ENCODE data around the gene ETS2. TPM values are rescaled to one million over a fixed set of nuclear protein-coding genes. Genes with fewer than 3 reads are reported as not detected.

ETS2 gene
- total and polyA plus RNA-seq, 2 donors (not counting 1 experiment from before 2014, with no cell fraction given) = 1.9 to 5.6 TPM

DNA sequence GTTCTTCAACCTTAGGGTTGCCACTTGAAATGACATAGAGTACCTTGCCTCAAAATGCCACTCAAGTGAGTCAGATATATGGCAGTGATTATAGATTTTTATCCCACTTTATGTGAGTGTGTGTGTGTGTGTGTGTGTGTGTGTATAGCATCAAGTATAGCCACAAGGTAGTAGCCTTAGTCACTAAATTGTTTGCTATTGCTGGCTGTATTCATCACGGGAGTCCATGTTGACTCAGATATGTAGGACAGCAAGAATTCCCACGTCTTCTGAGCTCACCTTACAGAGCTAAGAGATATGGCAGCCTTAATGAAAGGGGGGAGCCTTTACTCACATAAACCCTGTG, 9.3 kb downstream of the ETS2 start:
- Histone ChIP-seq H3K79me2 (ENCODE audit: control insufficient read depth, insufficient read depth, low read length) (no peaks in the 10 kb centered on the region), H3K27me3 (replicated peaks in 1 of 4; ENCODE audit: control extremely low read depth in 1 of 4, control insufficient read depth in 3 of 4, insufficient read depth in 4 of 4, low read length in 3 of 4) (no peaks in the 10 kb centered on the region), H3K4me3 (ENCODE audit: control extremely low read depth in 1 of 5, extremely low read depth in 1 of 5, insufficient read depth in 1 of 5, low read depth in 2 of 5, low read length in 4 of 5) (no peak overlapping the region), H4K20me1 (ENCODE audit: control insufficient read depth, insufficient read depth, low read length, poor library complexity, severe bottlenecking) (no peaks in the 10 kb centered on the region), H2AFZ (ENCODE audit: insufficient read depth, low read depth, low read length, poor library complexity, severe bottlenecking) (no peak overlapping the region), H3K9me3 (ENCODE audit: control extremely low read depth in 1 of 3, control insufficient read depth in 2 of 3, insufficient read depth in 1 of 3, low read length in 2 of 3) (peaks cover 0 to 5% (median 4%) of the 10 kb centered on the region in 3 donors), H3K27ac (ENCODE audit: low read length in 2 of 2) (no peak overlapping the region), H3K4me2 (replicated peaks; ENCODE audit: low read depth, low read length, poor library complexity, severe bottlenecking) (no peak overlapping the region), H3K4me1 (ENCODE audit: control insufficient read depth in 2 of 2, insufficient read depth in 2 of 2, low read length in 2 of 2) (no peaks in the 10 kb centered on the region), H3K36me3 (replicated peaks in 1 of 2; ENCODE audit: control extremely low read depth in 1 of 2, control insufficient read depth in 1 of 2, extremely low read depth in 1 of 2, insufficient read depth in 2 of 2, low read length in 1 of 2) (peaks cover 0 to 14% of the 10 kb centered on the region in 2 experiments), H3K9ac (ENCODE audit: low read length) (no peak overlapping the region)
- Mint-ChIP-seq H3K9me3 (ENCODE audit: insufficient read depth) (no peaks in the 10 kb centered on the region), H3K4me3 (no peak overlapping the region), H3K27me3 (no peaks in the 10 kb centered on the region), H3K4me1 (no peaks in the 10 kb centered on the region), H3K27ac (no peak overlapping the region)
- intact Hi-C loops (cut with micrococcal nuclease) = no loop called here
- WGBS (ENCODE audit: insufficient coverage) = no CpG with 5 or more reads among the region's 2 CpGs
- DNase-seq = no peak
- ChIA-PET CTCF (no interaction called here), POLR2A (no interaction called here)
- ATAC-seq (ENCODE audit: low read depth) = no peak
- TF ChIP-seq, protein P1, sequence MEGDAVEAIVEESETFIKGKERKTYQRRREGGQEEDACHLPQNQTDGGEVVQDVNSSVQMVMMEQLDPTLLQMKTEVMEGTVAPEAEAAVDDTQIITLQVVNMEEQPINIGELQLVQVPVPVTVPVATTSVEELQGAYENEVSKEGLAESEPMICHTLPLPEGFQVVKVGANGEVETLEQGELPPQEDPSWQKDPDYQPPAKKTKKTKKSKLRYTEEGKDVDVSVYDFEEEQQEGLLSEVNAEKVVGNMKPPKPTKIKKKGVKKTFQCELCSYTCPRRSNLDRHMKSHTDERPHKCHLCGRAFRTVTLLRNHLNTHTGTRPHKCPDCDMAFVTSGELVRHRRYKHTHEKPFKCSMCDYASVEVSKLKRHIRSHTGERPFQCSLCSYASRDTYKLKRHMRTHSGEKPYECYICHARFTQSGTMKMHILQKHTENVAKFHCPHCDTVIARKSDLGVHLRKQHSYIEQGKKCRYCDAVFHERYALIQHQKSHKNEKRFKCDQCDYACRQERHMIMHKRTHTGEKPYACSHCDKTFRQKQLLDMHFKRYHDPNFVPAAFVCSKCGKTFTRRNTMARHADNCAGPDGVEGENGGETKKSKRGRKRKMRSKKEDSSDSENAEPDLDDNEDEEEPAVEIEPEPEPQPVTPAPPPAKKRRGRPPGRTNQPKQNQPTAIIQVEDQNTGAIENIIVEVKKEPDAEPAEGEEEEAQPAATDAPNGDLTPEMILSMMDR (IDR thresholded peaks at IDR 0.05) = no peak
- TF ChIP-seq EZH2 (IDR thresholded peaks at IDR 0.05; ENCODE audit: borderline replicate concordance, insufficient read depth, low read depth, low read length, poor library complexity, severe bottlenecking) = no peak

DNA sequence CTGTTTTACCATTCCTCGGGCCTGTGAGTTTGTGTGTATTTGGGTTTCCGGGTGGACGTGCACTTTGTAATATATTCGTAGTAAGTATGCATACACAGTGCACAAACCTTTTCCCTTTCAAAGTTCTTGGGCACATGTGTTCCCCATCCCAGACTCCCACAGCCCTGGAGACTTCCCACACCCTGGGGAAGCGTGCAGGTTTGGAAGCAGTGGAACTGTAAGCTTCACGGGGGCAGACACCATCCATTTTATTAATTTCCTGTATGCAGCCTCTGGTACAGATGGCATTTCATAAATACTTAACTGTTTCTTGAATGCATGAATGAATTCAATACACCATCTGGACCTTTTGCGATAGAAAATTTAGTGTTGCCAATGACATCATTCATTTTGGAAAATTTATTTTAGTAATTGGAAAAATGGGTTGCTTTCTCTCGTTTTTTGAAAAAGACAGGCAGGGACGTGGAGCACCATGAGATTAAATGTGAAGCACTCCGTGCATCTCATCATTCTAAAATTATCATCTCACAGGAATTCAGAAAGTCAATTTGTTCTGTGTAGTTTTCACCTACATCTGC, 10.8 kb downstream of the ETS2 start:
- ChIA-PET POLR2A (no interaction called here), CTCF (no interaction called here)
- Mint-ChIP-seq H3K4me1 (no peaks in the 10 kb centered on the region), H3K4me3 (no peak overlapping the region), H3K27me3 (no peaks in the 10 kb centered on the region), H3K27ac (no peak overlapping the region), H3K9me3 (ENCODE audit: insufficient read depth) (no peaks in the 10 kb centered on the region)
- Histone ChIP-seq H3K4me2 (replicated peaks; ENCODE audit: low read depth, low read length, poor library complexity, severe bottlenecking) (no peak overlapping the region), H3K9me3 (ENCODE audit: control extremely low read depth in 1 of 3, control insufficient read depth in 2 of 3, insufficient read depth in 1 of 3, low read length in 2 of 3) (peaks cover 0 to 5% (median 4%) of the 10 kb centered on the region in 3 donors), H3K27ac (ENCODE audit: low read length in 2 of 2) (no peak overlapping the region), H3K4me1 (ENCODE audit: control insufficient read depth in 2 of 2, insufficient read depth in 2 of 2, low read length in 2 of 2) (no peaks in the 10 kb centered on the region), H2AFZ (ENCODE audit: insufficient read depth, low read depth, low read length, poor library complexity, severe bottlenecking) (no peak overlapping the region), H3K79me2 (ENCODE audit: control insufficient read depth, insufficient read depth, low read length) (no peaks in the 10 kb centered on the region), H3K36me3 (replicated peaks in 1 of 2; ENCODE audit: control extremely low read depth in 1 of 2, control insufficient read depth in 1 of 2, extremely low read depth in 1 of 2, insufficient read depth in 2 of 2, low read length in 1 of 2) (peaks cover 0 to 14% of the 10 kb centered on the region in 2 experiments), H3K4me3 (ENCODE audit: control extremely low read depth in 1 of 5, extremely low read depth in 1 of 5, insufficient read depth in 1 of 5, low read depth in 2 of 5, low read length in 4 of 5) (no peak overlapping the region), H4K20me1 (ENCODE audit: control insufficient read depth, insufficient read depth, low read length, poor library complexity, severe bottlenecking) (no peaks in the 10 kb centered on the region), H3K9ac (ENCODE audit: low read length) (no peak overlapping the region), H3K27me3 (replicated peaks in 1 of 4; ENCODE audit: control extremely low read depth in 1 of 4, control insufficient read depth in 3 of 4, insufficient read depth in 4 of 4, low read length in 3 of 4) (no peaks in the 10 kb centered on the region)
- WGBS (ENCODE audit: insufficient coverage) = 60% methylated on average over 1 of the region's 10 CpGs
- ATAC-seq (ENCODE audit: low read depth) (no peak), DNase-seq (no peak)
- intact Hi-C loops (cut with micrococcal nuclease) = no loop called here
- TF ChIP-seq, protein P1 (IDR thresholded peaks at IDR 0.05) = no peak
- no peak for TF ChIP-seq EZH2 (IDR thresholded peaks at IDR 0.05; ENCODE audit: borderline replicate concordance, insufficient read depth, low read depth, low read length, poor library complexity, severe bottlenecking)
